HG02759 (cell line): ENCODE data around the gene ZNF710.
A peak's percentile ranks its signal among the peaks of the same experiment; 100 is the strongest.

Experiments
- ATAC-seq: cut with Tn5 transposase; IDR thresholded peaks from one replicate; pipeline ENCODE4 v1.9.1; 2021; ENCODE audit warnings: mild to moderate bottlenecking, moderate library complexity; ENCODE audit not compliant: unreplicated experiment

The ZNF710 gene

DNA sequence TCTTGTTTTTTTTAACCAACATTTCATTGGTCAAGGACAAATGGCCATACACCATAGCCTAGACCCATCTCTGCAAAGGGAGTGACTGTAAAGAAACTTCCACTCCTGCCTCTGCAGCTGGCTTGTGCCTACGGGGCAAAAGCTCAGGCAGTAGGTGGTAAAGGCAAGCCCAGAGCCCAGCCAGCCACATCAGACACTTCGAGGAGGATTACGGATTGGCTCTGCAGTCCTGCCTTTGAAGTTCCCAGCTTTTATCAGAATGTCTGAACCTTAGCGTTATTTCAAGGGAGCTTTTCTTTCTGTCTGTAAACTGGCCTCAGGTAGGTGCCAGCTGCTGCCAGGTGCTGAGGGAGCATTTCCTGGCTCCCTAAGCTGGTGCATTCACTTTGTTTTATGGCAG, 15.6 kb downstream of the ZNF710 start:
- no peak for ATAC-seq

- ATAC-seq = no peak
Observed at GRCh38 chr15:90018216-90018831, 17.2 kb downstream of the ZNF710 start.

DNA sequence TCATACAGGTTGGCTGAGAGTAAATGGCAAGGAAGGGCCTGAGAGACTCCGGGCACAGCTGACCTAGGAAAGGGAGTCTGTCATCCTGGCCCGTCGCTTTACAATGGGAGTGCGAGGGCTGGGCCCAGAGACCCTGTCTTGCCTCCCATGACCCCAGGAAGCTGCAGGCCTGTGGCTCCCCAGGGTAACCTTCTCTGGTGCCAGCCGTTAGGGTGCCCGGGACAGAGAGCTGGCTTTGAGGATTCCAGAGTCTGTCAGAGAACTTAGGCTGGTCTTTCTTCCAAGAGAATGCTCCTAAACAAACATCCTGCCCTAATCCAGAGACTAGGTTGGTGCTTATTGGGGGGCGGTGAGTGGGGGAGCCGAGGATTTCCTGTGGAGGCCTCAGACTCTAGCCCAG, 18.5 kb downstream of the ZNF710 start:
- ATAC-seq = no peak

GRCh38 chr15:90020021-90020735, 19.1 kb downstream of the ZNF710 start:
- no peak for ATAC-seq

DNA sequence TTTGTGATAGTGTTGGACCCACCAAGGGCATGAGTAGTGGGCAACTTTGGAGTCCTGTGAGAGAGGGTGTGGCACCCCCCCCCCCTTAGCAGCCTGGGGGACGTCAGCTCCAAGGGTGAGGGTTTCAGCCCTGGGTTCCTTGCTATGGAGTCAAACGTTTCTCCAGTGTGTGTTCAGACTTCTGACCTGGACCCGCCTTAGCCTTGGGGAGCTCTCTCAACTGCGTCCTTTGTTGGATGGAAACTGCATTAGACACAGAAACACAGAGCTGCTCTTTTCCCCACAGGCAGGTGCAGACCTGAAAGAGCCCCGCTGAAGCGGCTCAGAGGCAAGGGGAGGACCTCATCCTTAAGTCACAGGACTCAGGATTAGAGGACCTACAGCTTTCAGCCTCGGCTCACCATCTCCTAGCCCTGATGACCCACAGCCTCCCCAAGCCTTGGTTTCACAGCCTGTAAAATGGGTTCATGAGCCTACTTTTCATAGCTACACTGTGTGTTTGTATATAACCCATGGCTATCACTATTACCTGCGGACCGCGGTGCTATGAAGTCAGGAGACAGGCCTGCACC, 19.9 kb downstream of the ZNF710 start:
- ATAC-seq = no peak

DNA sequence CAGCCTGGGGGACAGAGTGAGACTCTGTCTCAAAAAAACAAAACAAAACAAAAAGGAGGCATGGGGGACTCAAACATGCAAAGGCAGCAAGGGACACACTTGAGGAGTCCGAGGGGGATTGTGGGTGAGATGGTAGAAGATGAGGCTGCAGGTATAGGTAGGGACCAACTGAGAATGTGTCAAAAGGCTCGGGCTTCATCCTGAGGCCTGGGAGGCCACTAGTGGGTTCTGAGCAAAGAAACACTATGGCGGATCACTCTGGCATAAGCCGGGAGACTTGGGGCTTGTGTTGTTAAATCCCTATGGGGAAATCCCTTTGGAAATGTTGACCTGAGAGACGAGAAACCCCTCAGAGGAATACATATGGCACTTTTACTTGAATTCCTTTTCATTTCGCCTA, 21.2 kb downstream of the ZNF710 start:
- ATAC-seq = no peak

GRCh38 chr15:90022905-90023700, 22.0 kb downstream of the ZNF710 start:
- no peak for ATAC-seq

- no peak for ATAC-seq
Observed at GRCh38 chr15:90024406-90024805, 23.3 kb downstream of the ZNF710 start.

GRCh38 chr15:90025489-90026033, 24.4 kb downstream of the ZNF710 start:
- ATAC-seq = no peak

- no peak for ATAC-seq
Observed at GRCh38 chr15:90028376-90028944, 27.3 kb downstream of the ZNF710 start.

DNA sequence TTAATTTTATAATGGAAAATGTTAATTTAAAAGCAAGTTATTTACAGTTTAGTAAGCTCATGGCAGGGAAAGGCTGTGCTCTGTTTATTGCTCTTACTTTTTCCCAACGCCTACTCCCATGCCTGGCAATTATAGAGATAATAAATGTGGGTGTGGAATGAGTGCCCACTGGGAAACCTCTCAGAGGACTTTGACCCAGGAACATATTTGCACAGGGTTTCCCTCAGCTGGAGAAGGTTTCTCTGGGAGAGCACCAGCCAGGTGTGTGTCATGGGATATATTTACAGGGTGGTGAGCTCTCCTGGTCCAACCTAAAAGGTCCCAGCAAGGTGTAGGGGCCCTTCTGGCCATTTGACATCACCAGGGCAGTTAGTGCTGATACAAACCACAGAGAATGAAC, 27.9 kb downstream of the ZNF710 start:
- ATAC-seq = no peak

GRCh38 chr15:90030376-90030775, 29.3 kb downstream of the ZNF710 start:
- no peak for ATAC-seq

DNA sequence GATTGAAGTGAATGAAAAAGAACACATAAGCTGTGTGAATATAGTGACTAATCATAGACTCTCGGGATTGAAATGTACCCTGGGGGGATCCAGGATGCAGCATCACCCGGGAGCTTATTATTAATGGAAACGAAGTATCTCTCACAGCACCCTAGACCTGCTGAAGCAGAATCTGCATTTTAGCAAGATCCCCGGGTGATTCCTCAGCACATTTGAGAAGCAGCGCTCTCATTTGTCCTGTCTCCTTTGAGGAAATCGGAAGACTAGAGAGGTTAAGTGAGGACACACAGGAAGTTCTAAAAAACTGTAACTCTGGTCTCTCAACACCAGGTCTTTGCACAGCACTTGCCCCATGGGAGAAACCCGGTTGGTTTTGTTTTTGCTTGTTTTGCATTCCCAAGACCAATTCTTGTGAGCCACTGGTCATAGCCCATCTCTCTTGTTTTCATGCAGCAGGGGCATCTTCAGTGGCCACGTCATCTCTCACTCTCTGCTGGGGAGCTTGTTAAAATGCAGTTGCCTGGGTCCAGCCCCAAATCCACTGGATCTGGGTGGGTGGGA, 30.2 kb downstream of the ZNF710 start:
- ATAC-seq = peak; percentile 93

- no peak for ATAC-seq
Observed at GRCh38 chr15:90033006-90033405, 31.9 kb downstream of the ZNF710 start.

GRCh38 chr15:90033448-90033847, 32.3 kb downstream of the ZNF710 start:
- ATAC-seq = no peak

GRCh38 chr15:90035095-90035839, 34.1 kb downstream of the ZNF710 start:
- no peak for ATAC-seq

GRCh38 chr15:90035840-90036230, 34.7 kb downstream of the ZNF710 start:
- no peak for ATAC-seq

- ATAC-seq = no peak
Observed at GRCh38 chr15:90036343-90036742, 35.2 kb downstream of the ZNF710 start.

- ATAC-seq = no peak
Observed at GRCh38 chr15:90036806-90037510, 35.8 kb downstream of the ZNF710 start.
